Measurements from ENCODE around the gene CACNA2D3. TPM values are rescaled to one million over a fixed set of nuclear protein-coding genes. Genes with fewer than 3 reads are reported as not detected.

Gene CACNA2D3
- total RNA-seq, 1 donor from 2014 or later = 0.70 TPM

DNA sequence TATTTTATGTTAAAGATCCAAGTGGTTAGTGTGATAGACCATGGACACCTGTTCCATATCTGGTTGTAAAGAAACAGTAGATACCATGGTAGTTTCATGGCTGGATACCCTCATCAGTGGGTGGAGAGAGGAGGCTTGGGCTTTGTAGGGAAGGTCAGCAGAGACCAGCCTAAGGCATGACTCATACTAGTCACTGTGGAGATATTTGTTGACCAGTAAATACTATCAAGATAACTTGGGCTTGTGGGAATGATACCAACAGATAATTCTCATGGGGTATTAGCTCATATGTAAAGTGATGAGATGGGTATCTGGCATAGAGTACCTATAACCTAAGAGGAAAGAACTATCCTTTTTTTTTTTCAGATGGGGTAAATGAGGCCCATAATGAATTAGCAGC is 354.5 kb downstream of the CACNA2D3 start:
- Mint-ChIP-seq H3K4me1 (ENCODE audit: low read depth, unreplicated experiment) (no peaks in the 10 kb centered on the region), H3K9me3 (ENCODE audit: unreplicated experiment) (peaks cover 13% of the 10 kb centered on the region), H3K27me3 (ENCODE audit: low read depth, unreplicated experiment) (no peaks in the 10 kb centered on the region), H3K27ac (ENCODE audit: unreplicated experiment) (no peak overlapping the region), H3K36me3 (ENCODE audit: low read depth, unreplicated experiment) (no peaks in the 10 kb centered on the region), H3K4me3 (ENCODE audit: unreplicated experiment) (no peak overlapping the region)
- no peak overlapping the region for H3K4me3 ChIP-seq (ENCODE audit: insufficient read depth, low read depth, low read length)
- no peaks in the 10 kb centered on the region for H3K9me3 ChIP-seq (ENCODE audit: insufficient read depth, low read depth, low read length)
- no peak for TF ChIP-seq EZH2 (IDR thresholded peaks at IDR 0.05; ENCODE audit: insufficient read depth, low read length)
- TF ChIP-seq, protein P1, sequence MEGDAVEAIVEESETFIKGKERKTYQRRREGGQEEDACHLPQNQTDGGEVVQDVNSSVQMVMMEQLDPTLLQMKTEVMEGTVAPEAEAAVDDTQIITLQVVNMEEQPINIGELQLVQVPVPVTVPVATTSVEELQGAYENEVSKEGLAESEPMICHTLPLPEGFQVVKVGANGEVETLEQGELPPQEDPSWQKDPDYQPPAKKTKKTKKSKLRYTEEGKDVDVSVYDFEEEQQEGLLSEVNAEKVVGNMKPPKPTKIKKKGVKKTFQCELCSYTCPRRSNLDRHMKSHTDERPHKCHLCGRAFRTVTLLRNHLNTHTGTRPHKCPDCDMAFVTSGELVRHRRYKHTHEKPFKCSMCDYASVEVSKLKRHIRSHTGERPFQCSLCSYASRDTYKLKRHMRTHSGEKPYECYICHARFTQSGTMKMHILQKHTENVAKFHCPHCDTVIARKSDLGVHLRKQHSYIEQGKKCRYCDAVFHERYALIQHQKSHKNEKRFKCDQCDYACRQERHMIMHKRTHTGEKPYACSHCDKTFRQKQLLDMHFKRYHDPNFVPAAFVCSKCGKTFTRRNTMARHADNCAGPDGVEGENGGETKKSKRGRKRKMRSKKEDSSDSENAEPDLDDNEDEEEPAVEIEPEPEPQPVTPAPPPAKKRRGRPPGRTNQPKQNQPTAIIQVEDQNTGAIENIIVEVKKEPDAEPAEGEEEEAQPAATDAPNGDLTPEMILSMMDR (IDR thresholded peaks at IDR 0.05; ENCODE audit: insufficient read depth, low read depth, low read length) = no peak
- no peaks in the 10 kb centered on the region for H3K27me3 ChIP-seq (ENCODE audit: insufficient read depth, low read length)
- no peaks in the 10 kb centered on the region for H3K36me3 ChIP-seq (ENCODE audit: insufficient read depth, low read length)
- no peaks in the 10 kb centered on the region for H3K4me1 ChIP-seq (ENCODE audit: insufficient read depth, low read length)
- no peak for FAIRE-seq
- no peak overlapping the region for H3K27ac ChIP-seq (ENCODE audit: low read depth, low read length)
- DNase-seq (ENCODE audit: low read depth) = no peak
- no peaks in the 10 kb centered on the region for H4K20me1 ChIP-seq (ENCODE audit: insufficient read depth, low read length)
- H3K79me2 ChIP-seq (ENCODE audit: insufficient read depth, low read length) = no peaks in the 10 kb centered on the region
- no peak overlapping the region for H2AFZ ChIP-seq (ENCODE audit: low read depth, low read length)
- H3K4me2 ChIP-seq (ENCODE audit: low read length) = no peak overlapping the region
- H3K9ac ChIP-seq (ENCODE audit: low read length) = no peak overlapping the region

DNA sequence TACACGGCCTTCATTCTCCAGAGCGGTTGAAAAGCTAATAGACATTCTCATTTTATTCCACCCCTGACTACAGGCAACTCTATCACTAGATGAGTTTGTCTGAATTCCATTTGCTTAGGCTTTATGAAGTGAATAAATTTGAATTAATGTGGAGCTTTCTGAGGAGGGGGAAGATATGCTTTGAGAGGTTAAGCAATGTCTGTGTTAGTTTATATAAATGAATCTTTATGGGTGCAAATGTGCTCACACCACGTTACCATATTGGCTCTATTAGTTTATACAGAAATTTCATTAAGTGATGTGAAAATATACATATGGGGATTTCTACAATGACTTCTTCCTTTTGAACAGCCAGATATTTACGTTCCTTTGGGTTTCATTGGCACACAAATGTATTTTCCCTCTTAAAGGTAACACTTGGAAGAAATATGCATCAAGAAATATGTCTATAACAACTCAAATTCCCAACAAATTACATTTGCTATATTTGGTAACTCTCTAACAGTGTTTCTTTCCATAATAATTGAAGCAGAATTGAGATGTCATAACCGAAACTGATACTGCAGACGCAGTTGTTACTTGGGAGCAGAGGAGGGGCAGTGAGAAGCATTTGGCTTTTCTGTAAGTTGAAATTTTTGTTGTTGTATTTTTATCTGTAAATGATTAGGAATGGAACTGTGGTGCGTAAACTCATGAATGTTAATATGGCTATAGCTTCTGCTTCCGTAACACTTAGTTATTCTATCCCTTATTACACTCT is 359.4 kb downstream of the CACNA2D3 start:
- Mint-ChIP-seq H3K27ac (ENCODE audit: unreplicated experiment) (no peak overlapping the region), H3K4me1 (ENCODE audit: low read depth, unreplicated experiment) (no peaks in the 10 kb centered on the region), H3K36me3 (ENCODE audit: low read depth, unreplicated experiment) (no peaks in the 10 kb centered on the region), H3K9me3 (ENCODE audit: unreplicated experiment) (peaks cover 5% of the 10 kb centered on the region), H3K4me3 (ENCODE audit: unreplicated experiment) (no peak overlapping the region), H3K27me3 (ENCODE audit: low read depth, unreplicated experiment) (peaks cover 2% of the 10 kb centered on the region)
- H3K79me2 ChIP-seq (ENCODE audit: insufficient read depth, low read length) = no peaks in the 10 kb centered on the region
- H3K27ac ChIP-seq (ENCODE audit: low read depth, low read length) = no peak overlapping the region
- no peaks in the 10 kb centered on the region for H3K27me3 ChIP-seq (ENCODE audit: insufficient read depth, low read length)
- no peak overlapping the region for H2AFZ ChIP-seq (ENCODE audit: low read depth, low read length)
- no peak overlapping the region for H3K4me3 ChIP-seq (ENCODE audit: insufficient read depth, low read depth, low read length)
- no peaks in the 10 kb centered on the region for H3K4me1 ChIP-seq (ENCODE audit: insufficient read depth, low read length)
- H3K9ac ChIP-seq (ENCODE audit: low read length) = no peak overlapping the region
- TF ChIP-seq EZH2 (IDR thresholded peaks at IDR 0.05; ENCODE audit: insufficient read depth, low read length) = no peak
- TF ChIP-seq, protein P1 (IDR thresholded peaks at IDR 0.05; ENCODE audit: insufficient read depth, low read depth, low read length) = no peak
- H3K36me3 ChIP-seq (ENCODE audit: insufficient read depth, low read length) = no peaks in the 10 kb centered on the region
- DNase-seq (ENCODE audit: low read depth) (no peak), FAIRE-seq (no peak)
- H3K4me2 ChIP-seq (ENCODE audit: low read length) = no peak overlapping the region
- no peaks in the 10 kb centered on the region for H3K9me3 ChIP-seq (ENCODE audit: insufficient read depth, low read depth, low read length)
- H4K20me1 ChIP-seq (ENCODE audit: insufficient read depth, low read length) = no peaks in the 10 kb centered on the region

DNA sequence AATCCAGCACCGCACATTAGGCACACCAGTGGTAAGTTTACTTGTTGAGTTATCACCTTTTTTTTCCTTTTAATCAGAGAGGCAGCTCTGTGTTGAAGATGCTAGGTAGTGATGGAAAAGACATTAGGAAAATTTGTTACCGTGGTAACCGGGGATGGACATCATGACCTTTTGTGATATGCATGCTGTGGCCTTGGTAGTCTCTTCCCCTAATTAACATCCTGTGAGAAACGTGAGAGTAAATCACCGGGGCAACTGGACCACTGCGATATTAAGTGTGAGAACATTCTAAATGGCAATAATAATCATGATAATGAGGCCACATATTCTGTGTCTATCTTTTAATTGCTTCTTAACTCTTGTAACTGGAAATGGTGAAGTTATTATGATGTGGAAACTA is 362.0 kb downstream of the CACNA2D3 start:
- DNase-seq (ENCODE audit: low read depth) (no peak), FAIRE-seq (no peak)
- no peaks in the 10 kb centered on the region for H3K36me3 ChIP-seq (ENCODE audit: insufficient read depth, low read length)
- Mint-ChIP-seq H3K36me3 (ENCODE audit: low read depth, unreplicated experiment) (no peaks in the 10 kb centered on the region), H3K27me3 (ENCODE audit: low read depth, unreplicated experiment) (peaks cover 2% of the 10 kb centered on the region), H3K27ac (ENCODE audit: unreplicated experiment) (no peak overlapping the region), H3K4me3 (ENCODE audit: unreplicated experiment) (no peak overlapping the region), H3K9me3 (ENCODE audit: unreplicated experiment) (peaks cover 3% of the 10 kb centered on the region), H3K4me1 (ENCODE audit: low read depth, unreplicated experiment) (no peaks in the 10 kb centered on the region)
- H2AFZ ChIP-seq (ENCODE audit: low read depth, low read length) = no peak overlapping the region
- no peaks in the 10 kb centered on the region for H3K79me2 ChIP-seq (ENCODE audit: insufficient read depth, low read length)
- H3K4me1 ChIP-seq (ENCODE audit: insufficient read depth, low read length) = no peaks in the 10 kb centered on the region
- no peaks in the 10 kb centered on the region for H3K27me3 ChIP-seq (ENCODE audit: insufficient read depth, low read length)
- no peak overlapping the region for H3K9ac ChIP-seq (ENCODE audit: low read length)
- no peak overlapping the region for H3K27ac ChIP-seq (ENCODE audit: low read depth, low read length)
- no peaks in the 10 kb centered on the region for H4K20me1 ChIP-seq (ENCODE audit: insufficient read depth, low read length)
- no peak overlapping the region for H3K4me3 ChIP-seq (ENCODE audit: insufficient read depth, low read depth, low read length)
- TF ChIP-seq, protein P1 (IDR thresholded peaks at IDR 0.05; ENCODE audit: insufficient read depth, low read depth, low read length) = no peak
- TF ChIP-seq EZH2 (IDR thresholded peaks at IDR 0.05; ENCODE audit: insufficient read depth, low read length) = no peak
- H3K4me2 ChIP-seq (ENCODE audit: low read length) = no peak overlapping the region
- H3K9me3 ChIP-seq (ENCODE audit: insufficient read depth, low read depth, low read length) = no peaks in the 10 kb centered on the region
